NB4 (cell line): ENCODE measurements around the gene B3GAT3.

Experiments used
- CTCF ChIP-seq: IDR thresholded peaks from one replicate; pipeline ENCODE4 v1.5.1; 2012; ENCODE audit warnings: low read depth, low read length
- POLR2A ChIP-seq: IDR thresholded peaks from 2 replicates; pipeline ENCODE4 v1.6.1; 2011; ENCODE audit warnings: mild to moderate bottlenecking; ENCODE audit not compliant: insufficient read length; ENCODE audit errors: extremely low read depth

GRCh38 chr11:62614275-62614674 lies 7.5 kb downstream of the B3GAT3 start:
- TF ChIP-seq CTCF, result no peak
- no peak for TF ChIP-seq POLR2A
